ENCODE results near the gene CRACR2A.

Gene CRACR2A

GRCh38 chr12:3571323-3571722, 181.6 kb downstream of the CRACR2A start:
- in situ Hi-C loops (cut with MboI; ENCODE audit: low sequenced_read_pairs), result no loop called here

GRCh38 chr12:3568695-3569094, 184.2 kb downstream of the CRACR2A start:
- in situ Hi-C loops (cut with MboI; ENCODE audit: low sequenced_read_pairs), result no loop called here

- in situ Hi-C loops (cut with MboI; ENCODE audit: low sequenced_read_pairs), result no loop called here
These were observed 186.9 kb downstream of the CRACR2A start for GRCh38 chr12:3565985-3566384.

Measured in HL-60/S4 (cell line).